ENCODE data around the gene NBAS. TPM values are rescaled to one million over a fixed set of nuclear protein-coding genes. Genes with fewer than 3 reads are reported as not detected.

NBAS gene
- total RNA-seq, 2 experiments from 2014 or later, result 24.4 to 28.8 TPM

DNA sequence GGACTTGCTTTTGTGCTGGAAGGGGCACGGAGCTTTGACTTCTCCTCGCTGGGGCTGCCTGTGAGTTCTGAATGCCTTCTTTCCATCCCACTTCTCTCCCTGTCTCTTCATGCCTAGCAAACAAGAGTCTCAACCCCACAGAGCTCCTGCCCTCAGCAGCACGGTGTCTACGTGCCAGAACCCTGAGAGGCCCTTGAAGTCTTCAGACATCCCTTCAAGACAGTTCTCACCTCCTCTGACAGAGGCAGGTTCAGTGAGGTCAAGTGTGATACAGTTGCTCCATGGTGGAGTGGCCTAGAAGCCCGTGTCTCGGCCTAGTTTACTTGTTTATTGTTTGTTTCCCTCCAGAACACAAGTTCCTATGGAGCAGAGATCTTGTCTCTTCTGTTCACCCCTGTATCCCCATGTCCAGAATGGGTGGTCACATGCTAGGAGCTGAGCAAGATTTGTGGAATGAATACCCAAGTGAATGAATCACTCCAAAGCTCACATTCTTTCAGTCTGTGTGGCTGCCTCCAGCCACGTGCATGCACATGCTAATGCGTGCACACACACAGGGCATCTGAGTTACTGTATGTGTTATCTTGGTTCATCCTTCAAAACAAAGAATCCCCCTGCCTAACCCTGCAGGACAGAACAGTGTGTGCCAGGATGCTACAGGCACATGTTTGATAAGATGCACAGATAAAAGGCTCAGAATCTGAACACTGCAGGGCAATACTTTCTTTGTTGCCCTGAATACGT, 391.6 kb downstream of the NBAS start:
- CTCF ChIA-PET (ENCODE audit: unreplicated experiment), result no interaction called here
- intact Hi-C loops (cut with micrococcal nuclease; ENCODE audit: unreplicated experiment), result no loop called here
- Histone ChIP-seq H3K27ac (ENCODE audit: low read depth, low read length, poor library complexity, severe bottlenecking) (no peak overlapping the region), H3K4me2 (ENCODE audit: low read length) (no peak overlapping the region), H3K9me2 (ENCODE audit: insufficient read depth, low read length) (no peaks in the 10 kb centered on the region), H3K9me3 (ENCODE audit: low read length) (no peaks in the 10 kb centered on the region), H4K20me1 (ENCODE audit: insufficient read depth, low read length) (no peaks in the 10 kb centered on the region), H3K36me3 (ENCODE audit: insufficient read depth, low read length) (no peaks in the 10 kb centered on the region), H3K79me2 (ENCODE audit: insufficient read depth, low read depth, low read length) (no peaks in the 10 kb centered on the region), H3K4me3 (ENCODE audit: low read depth, low read length, poor library complexity, severe bottlenecking) (no peak overlapping the region), H2AFZ (ENCODE audit: low read length) (no peak overlapping the region), H3K4me1 (ENCODE audit: insufficient read depth, low read length, poor library complexity, severe bottlenecking) (no peaks in the 10 kb centered on the region)
- TF ChIP-seq, protein P1, sequence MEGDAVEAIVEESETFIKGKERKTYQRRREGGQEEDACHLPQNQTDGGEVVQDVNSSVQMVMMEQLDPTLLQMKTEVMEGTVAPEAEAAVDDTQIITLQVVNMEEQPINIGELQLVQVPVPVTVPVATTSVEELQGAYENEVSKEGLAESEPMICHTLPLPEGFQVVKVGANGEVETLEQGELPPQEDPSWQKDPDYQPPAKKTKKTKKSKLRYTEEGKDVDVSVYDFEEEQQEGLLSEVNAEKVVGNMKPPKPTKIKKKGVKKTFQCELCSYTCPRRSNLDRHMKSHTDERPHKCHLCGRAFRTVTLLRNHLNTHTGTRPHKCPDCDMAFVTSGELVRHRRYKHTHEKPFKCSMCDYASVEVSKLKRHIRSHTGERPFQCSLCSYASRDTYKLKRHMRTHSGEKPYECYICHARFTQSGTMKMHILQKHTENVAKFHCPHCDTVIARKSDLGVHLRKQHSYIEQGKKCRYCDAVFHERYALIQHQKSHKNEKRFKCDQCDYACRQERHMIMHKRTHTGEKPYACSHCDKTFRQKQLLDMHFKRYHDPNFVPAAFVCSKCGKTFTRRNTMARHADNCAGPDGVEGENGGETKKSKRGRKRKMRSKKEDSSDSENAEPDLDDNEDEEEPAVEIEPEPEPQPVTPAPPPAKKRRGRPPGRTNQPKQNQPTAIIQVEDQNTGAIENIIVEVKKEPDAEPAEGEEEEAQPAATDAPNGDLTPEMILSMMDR (conservative IDR thresholded peaks at IDR 0.05; ENCODE audit: low read length), result no peak
- no TSS peak for BruUV-seq (replicated peaks)
- POLR2A ChIA-PET, result interaction anchor here (0.9 kb wide), 1 partner anchor 8 kb away, joined by 3 read pairs; no protein-coding TSS in a partner anchor
- no peak for DNase-seq (ENCODE audit: low spot score)

DNA sequence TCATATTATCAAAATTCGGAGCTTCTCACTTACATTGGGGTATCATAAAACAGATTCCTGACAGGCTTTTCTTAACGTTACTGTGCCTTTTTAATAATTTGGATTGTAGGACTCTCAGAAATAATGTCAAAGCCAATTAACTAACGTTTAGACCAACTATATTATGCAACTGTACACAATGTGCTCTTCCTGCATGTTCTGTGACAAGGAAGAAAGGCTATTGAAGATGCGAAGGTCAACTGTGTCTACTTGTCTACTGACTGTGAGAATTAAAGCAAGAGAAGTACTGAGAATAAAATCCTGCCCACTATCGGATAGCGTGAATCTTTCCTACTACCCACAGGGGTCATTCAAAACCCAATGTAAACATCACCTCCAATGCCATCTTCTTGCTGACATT, 393.0 kb downstream of the NBAS start:
- intact Hi-C loops (cut with micrococcal nuclease; ENCODE audit: unreplicated experiment), result no loop called here
- no peaks in the 10 kb centered on the region for H3K79me2 ChIP-seq (ENCODE audit: insufficient read depth, low read depth, low read length)

DNA sequence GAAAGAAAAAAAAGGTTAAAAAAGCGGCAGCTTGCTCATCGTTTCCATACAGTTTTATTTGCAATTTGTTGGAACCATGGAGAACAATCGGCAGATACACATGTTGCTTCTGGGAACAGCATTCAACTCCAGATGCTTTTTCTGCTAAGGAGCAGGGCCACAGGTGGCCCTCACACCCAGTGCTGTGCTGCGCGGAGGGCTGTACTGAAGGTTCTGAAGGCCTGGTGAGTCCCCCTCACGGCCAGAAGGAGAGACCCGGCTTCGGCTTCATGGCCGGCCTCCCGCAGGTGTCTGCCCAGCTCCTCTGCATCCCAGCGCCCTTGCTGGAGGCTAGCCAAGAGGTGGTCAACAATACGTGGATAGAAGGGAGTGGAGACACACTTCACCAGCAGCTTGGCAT, 394.3 kb downstream of the NBAS start:
- POLR2A ChIA-PET, result no interaction called here
- no peak for DNase-seq (ENCODE audit: low spot score)
- H3K36me3 ChIP-seq (ENCODE audit: insufficient read depth, low read length), result no peaks in the 10 kb centered on the region
- H3K4me2 ChIP-seq (ENCODE audit: low read length), result no peak overlapping the region
- no peaks in the 10 kb centered on the region for H3K4me1 ChIP-seq (ENCODE audit: insufficient read depth, low read length, poor library complexity, severe bottlenecking)
- no peak overlapping the region for H3K4me3 ChIP-seq (ENCODE audit: low read depth, low read length, poor library complexity, severe bottlenecking)
- CTCF ChIA-PET (ENCODE audit: unreplicated experiment), result no interaction called here
- no peaks in the 10 kb centered on the region for H4K20me1 ChIP-seq (ENCODE audit: insufficient read depth, low read length)
- no peak overlapping the region for H2AFZ ChIP-seq (ENCODE audit: low read length)
- intact Hi-C loops (cut with micrococcal nuclease; ENCODE audit: unreplicated experiment), result no loop called here
- no peak for TF ChIP-seq EZH2phosphoT487 (IDR thresholded peaks at IDR 0.05; ENCODE audit: borderline replicate concordance, low read depth, low read length)
- no TSS peak for BruUV-seq (replicated peaks)
- H3K79me2 ChIP-seq (ENCODE audit: insufficient read depth, low read depth, low read length), result no peaks in the 10 kb centered on the region
- no peaks in the 10 kb centered on the region for H3K9me3 ChIP-seq (ENCODE audit: low read length)
- H3K27ac ChIP-seq (ENCODE audit: low read depth, low read length, poor library complexity, severe bottlenecking), result no peak overlapping the region
- H3K9me2 ChIP-seq (ENCODE audit: insufficient read depth, low read length), result no peaks in the 10 kb centered on the region

More for the DNA sequence above, 393.0 kb downstream of the NBAS start:
- no TSS peak for BruUV-seq (replicated peaks)
- Histone ChIP-seq H3K4me2 (ENCODE audit: low read length) (no peak overlapping the region), H3K36me3 (ENCODE audit: insufficient read depth, low read length) (no peaks in the 10 kb centered on the region), H3K4me1 (ENCODE audit: insufficient read depth, low read length, poor library complexity, severe bottlenecking) (no peaks in the 10 kb centered on the region), H3K9me3 (ENCODE audit: low read length) (no peaks in the 10 kb centered on the region), H3K27ac (ENCODE audit: low read depth, low read length, poor library complexity, severe bottlenecking) (no peak overlapping the region), H3K4me3 (ENCODE audit: low read depth, low read length, poor library complexity, severe bottlenecking) (no peak overlapping the region), H3K9me2 (ENCODE audit: insufficient read depth, low read length) (no peaks in the 10 kb centered on the region), H2AFZ (ENCODE audit: low read length) (no peak overlapping the region), H4K20me1 (ENCODE audit: insufficient read depth, low read length) (no peaks in the 10 kb centered on the region)
- ChIA-PET CTCF (ENCODE audit: unreplicated experiment) (no interaction called here), POLR2A (no interaction called here)
- TF ChIP-seq EZH2phosphoT487 (IDR thresholded peaks at IDR 0.05; ENCODE audit: borderline replicate concordance, low read depth, low read length), result no peak
- TF ChIP-seq, protein P1 (conservative IDR thresholded peaks at IDR 0.05; ENCODE audit: low read length), result no peak
- no peak for DNase-seq (ENCODE audit: low spot score)

Measured in OCI-LY7 (cell line).